HG03558 (cell line): ENCODE measurements around the gene SAMD14.

Experiments
- ATAC-seq: cut with Tn5 transposase; IDR thresholded peaks from one replicate; pipeline ENCODE4 v1.9.1; 2021; ENCODE audit warnings: moderate number of reproducible peaks; ENCODE audit not compliant: unreplicated experiment; ENCODE audit errors: extremely low read depth

Gene SAMD14

DNA sequence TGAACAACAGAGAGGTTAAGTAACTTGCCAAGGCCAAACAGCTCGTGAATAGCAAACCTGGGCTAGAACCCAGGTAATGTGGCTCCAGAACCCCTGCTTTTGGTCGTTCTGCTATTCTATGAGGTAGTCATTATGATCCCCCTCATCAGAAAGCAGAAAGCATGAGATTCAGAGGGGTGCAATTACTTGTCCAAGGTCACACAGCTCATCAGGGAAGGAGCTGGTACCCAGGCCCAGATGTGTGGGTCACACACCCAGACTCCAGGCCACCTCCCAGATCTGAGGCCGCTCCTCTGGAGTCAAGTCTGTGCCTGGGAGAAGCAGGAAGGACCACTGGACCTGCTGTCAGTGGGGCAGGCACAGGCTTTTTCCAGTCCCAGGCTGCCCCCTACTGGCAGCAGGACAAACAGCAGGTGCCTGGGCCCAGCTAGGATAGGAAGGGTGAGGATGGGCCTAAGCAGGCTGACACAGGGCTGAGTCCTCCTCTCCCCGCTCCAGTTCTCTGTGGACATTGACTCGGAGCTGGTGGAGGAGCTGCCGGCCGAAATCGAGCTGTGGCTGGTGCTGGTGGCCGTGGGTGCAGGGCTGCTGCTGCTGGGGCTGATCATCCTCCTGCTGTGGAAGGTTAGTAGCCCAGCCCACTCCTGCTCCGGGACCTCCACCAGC, 42.6 kb downstream of the SAMD14 start:
- no peak for ATAC-seq

DNA sequence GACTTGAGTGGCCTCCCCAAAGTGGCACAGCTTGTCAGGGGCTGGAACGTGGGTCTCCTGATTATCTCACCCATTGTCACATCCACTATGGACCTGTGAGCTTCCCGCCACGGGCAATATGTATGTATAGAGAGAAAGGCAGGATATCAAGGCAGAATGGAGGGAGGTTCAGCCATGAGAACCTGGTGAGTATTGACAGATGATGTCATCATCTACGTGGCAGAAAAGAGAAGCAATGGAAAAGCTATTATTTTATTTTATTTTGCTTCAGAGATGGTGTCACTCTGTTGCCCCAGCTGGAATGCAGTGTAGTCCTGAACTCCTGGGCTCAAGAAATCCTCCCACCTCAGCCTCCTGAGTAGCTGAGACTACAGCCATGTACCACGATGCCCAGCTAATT, 48.2 kb downstream of the SAMD14 start:
- ATAC-seq, result no peak

DNA sequence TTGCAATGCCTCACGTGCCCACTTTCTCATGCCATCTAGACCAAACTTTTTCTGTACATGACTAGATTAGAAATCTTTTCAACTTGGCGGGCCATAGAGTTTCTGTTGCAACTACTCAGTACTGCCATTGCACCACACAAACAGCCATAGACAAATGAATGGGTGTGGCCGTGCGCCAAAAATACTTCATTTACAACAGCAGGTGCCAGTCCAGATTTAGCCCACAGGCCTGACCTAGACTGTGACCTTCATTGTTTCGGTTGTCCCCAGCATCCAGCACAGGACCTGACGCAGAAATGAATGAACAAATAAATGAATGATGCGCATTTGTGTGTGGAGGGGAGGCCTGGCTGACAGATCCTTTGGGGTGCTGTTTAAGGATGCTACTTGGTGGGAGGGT, 49.1 kb downstream of the SAMD14 start:
- no peak for ATAC-seq

DNA sequence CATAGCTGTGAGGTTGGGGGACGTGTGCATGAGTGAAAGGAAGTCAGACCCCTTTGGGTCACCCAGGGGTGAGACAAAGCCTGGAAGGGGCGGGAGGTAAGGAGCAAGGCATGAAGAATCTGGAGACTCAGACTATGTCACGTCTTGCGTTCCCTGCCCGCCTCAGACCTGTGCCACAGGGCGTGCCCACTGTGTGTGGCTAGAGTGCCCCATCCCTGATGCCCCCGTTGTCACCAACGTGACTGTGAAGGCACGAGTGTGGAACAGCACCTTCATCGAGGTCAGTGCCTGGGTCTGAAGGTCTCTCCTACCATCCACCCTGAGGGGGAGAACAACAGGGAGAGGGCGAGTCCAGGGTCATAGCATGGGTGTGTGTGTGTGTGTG, 49.9 kb downstream of the SAMD14 start:
- ATAC-seq, result no peak

DNA sequence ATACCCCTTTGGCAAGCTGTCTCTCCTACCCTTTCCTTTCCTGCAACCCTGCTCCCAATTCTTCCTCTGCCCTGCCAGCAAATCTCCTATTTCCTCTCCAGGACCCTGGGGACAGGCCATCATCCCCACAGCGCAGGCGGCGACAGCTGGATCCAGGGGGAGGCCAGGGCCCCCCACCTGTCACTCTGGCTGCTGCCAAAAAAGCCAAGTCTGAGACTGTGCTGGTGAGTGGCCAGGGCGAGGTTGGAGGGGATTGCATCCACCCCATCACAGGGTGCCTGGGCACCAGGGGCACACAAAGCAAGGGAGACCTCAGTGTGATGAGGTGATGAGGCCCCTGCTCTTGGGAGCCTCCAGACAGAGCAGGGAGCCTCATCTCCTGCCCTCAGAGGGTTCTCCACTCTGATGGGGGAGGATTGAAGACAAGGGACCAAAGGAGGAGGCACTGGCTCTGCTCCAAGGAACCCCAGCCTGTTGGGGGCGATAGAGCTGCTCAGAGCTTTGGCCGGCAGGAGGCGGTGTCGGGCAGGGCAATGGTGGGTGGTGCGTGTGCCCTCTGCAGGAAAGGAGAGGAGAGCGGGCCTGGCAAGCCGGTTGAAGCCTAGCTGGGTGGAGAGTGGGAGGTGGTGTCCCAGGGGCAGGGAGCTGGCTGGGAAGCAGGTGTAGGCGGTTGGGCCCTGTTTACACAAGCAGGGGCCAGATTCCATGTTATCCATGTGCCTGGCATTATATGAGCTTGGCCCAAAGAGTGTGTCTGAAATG, 50.4 kb downstream of the SAMD14 start:
- no peak for ATAC-seq

DNA sequence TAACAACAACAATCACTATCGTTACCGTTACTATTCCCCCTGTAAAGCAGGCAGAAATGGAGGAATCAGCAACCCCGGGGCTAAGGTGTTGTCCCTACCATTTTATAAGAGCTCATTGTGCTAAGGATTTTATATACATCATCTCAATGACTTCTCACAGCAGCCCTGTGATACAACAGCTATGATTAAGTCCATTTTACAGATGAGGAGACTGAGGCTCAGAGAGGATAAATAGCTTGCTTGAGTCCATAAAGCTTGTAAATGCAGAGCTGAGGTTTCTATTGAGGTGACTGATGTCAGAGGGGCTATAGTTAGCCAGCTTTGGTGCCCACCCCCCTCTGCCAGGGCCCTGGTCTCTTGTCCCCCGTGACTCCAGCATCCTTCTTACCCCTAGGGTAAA, 51.5 kb downstream of the SAMD14 start:
- ATAC-seq, result no peak

DNA sequence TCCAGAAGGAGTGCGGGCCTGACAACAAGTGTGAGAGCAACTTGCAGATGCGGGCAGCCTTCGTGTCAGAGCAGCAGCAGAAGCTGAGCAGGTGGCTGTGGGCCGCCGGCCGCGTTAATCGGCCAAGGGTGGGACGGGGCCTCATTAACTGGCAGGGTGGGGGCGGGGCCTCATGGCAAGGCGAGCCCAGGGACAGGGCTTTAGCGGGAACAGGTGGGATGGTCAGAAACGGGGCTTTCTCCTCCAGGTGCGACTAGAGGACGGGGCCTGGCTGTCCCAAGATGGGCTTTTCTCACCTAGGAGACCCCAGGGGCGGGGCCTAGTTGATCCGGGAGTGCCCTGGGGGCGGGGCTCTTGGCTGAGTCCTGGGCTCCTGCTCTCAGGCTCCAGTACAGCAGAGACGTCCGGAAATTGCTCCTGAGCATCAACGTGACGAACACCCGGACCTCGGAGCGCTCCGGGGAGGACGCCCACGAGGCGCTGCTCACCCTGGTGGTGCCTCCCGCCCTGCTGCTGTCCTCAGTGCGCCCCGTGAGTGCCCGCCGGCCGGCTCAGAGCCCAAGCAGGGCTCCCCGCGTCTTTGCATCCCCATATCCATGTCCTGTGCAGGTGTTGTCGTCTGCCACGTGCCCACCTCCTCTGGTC, 53.2 kb downstream of the SAMD14 start:
- ATAC-seq, result no peak

DNA sequence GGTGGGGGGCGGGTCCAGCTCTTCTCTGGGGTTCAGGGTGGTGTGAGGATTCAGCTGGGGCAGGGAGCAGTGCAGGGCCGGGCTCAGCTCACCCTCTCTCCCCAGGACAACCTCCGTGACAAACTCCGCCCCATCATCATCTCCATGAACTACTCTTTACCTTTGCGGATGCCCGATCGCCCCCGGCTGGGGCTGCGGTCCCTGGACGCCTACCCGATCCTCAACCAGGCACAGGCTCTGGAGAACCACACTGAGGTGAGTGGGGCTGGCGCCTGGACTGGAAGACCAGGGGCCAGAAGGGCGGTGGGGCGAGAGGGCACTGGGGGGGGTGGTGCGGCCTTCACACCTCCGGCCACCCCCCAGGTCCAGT, 53.8 kb downstream of the SAMD14 start:
- ATAC-seq, result no peak

DNA sequence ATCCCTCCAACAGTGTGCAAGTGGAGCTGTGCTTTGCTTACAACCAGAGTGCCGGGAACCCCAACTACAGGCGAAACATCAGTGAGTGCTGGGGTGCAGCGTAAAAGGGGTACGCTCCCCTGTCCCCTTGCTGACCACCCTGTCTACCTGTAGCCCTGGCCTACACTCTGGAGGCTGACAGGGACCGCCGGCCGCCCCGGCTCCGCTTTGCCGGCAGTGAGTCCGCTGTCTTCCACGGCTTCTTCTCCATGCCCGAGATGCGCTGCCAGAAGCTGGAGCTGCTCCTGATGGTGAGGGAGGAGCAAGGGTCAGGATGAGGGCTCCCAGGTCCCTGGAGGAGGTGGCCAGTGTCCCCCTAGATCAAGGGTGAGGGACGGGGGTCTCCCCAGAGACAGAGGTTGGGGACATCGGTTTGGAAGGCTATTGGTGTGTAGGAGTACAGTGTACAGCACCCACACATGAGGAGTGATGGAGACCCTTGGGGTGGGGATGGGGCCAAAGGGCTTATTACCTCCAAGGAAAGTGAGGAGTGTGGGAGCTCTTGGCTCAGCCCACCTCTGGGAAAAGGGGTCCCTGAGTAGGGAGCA, 54.4 kb downstream of the SAMD14 start:
- ATAC-seq, result no peak

DNA sequence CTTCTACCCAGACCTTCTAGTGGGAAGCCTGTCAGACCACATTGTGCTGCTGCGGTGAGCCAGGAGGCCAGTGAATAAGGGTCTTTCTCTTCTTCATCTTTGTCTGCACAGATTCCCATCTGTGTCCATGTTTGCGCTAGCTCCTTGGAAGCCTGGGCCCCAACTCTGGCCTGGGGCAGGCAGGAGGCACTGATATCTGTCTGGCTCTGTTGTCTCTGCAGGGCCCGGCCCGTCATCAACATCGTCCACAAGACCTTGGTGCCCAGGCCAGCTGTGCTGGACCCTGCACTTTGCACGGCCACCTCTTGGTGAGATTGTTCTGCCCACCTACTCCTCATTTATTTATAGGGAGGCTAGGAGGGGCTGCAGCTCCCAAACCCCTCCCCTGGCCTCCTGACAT, 55.7 kb downstream of the SAMD14 start:
- no peak for ATAC-seq

DNA sequence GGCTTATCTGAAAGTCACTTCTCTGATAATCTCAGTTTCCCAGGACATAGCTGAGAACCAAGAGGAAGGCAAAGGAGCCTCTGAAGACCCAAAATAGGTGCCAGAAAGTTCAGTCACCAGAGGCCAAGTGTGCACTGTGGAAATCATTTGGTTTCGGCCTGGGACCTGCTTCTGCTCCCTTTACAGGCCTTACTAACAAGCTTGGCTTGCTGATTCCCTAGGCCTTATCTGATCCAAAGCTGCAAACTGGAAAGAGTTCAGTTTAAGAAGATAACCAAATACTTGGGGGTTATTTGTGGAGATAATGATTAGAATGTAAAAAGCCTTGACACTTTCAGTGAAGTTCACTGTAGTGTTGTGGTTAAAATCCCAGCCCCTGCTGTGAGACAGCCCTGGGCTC, 57.0 kb downstream of the SAMD14 start:
- ATAC-seq, result no peak

DNA sequence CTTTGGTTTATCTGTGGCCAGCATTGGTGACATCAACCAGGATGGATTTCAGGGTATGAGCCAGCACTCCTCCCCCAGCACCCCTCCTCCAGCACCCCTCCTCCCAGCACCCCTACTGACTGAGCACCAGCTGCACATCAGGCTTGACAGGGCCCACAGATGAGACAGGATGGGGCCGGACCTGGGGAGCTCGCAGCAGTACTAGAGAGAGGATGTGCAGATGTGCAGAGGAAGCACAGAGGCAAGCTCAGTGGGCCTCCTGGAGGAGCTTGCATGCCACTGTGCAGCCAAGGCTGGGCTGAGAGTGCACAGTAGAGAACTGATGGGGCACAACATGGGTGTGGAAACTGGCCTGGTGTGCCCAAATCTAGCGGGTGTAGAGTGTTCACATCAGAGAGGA, 57.8 kb downstream of the SAMD14 start:
- no peak for ATAC-seq

DNA sequence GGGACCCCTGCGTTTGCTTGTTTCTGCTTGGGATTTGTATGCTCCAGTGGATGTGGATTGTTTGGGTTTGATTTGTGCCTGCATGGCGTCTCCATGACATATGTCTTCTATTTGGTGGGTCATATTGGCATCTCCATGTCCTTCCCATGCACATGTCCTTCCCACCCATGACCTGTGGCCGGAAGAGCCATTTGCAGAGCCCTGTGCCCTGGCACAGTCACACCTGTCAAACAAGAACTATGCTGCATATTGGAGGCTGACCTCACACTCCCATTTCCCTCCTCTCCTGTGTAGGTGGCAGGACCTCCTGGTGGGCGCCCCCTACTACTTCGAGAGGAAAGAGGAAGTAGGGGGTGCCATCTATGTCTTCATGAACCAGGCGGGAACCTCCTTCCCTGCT, 58.3 kb downstream of the SAMD14 start:
- no peak for ATAC-seq

DNA sequence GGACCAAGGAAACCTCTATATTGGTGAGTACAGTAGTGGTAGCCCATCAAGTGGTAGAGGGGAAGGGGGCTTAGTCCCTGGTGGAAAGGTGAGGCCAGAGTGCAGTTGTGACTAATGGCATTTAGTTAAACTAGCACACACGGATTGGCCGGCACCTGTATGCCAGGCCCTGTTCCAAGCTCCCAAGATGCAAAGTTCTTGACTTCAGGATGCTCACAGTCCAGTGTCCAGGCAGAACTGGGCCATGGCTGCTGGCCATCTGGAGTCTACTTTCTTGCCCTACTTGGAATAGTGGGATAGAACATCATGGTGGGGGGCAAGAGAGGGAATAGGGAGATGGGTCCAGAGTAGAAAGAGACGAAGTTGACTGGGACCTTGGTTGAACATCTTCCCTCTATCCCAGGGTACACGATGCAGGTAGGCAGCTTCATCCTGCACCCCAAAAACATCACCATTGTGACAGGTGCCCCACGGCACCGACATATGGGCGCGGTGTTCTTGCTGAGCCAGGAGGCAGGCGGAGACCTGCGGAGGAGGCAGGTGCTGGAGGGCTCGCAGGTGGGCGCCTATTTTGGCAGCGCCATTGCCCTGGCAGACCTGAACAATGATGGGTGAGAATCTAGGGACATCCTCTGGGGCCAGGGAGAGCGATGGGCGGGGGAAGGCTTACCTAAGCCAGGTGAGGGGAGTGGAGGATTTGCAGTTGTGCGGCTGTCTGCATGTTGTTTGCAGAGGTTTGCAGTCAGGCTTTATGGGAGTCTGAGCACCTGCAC, 58.9 kb downstream of the SAMD14 start:
- no peak for ATAC-seq

DNA sequence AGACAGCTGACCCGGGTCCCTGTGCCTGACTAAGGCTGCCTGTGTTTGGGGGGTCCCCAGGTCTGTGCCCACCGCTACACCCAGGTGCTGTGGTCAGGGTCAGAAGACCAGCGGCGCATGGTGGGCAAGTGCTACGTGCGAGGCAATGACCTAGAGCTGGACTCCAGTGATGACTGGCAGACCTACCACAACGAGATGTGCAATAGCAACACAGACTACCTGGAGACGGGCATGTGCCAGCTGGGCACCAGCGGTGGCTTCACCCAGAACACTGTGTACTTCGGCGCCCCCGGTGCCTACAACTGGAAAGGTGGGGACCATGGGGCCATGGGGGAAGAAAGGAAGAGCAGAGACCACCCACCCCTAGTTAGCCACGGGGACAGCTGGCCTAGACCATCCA, 62.0 kb downstream of the SAMD14 start:
- ATAC-seq, result no peak

DNA sequence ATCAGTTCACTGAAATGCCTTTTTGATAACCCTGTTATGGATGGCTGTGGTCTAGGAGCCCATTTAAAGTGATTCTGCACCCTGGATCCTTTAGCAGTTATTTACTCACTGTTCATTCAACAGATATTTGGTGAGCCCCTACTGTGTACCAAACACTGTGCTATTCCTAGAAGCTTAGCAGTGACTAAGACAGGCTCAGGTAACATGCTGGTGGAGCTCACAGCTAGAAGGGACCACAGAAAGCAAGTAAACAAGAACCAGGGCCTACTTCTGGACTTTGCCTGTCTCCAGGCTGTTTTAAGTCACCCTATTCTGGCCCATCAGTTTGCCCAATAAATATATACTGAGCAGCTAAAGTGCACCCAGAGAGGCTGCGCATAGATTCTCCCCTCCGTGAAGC, 63.0 kb downstream of the SAMD14 start:
- no peak for ATAC-seq

DNA sequence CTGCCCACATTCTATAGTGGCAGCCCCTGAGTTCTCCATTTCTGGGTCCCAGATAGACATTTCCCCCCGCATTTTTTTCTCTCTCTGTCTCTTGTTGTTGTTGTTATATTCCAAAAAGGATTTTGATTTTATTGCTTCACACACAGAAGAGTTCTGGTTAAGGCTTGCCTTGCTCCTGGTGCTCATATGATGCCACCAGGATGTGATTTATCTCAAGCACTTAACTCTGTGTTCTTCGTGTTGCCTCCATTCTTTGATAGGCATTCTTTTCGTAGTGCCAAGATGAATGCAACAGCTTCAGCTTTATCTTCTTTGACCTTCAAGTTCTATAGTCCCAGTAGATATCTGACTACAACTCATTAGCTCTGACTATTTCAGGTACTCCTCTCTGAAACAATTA, 64.9 kb downstream of the SAMD14 start:
- ATAC-seq, result no peak

DNA sequence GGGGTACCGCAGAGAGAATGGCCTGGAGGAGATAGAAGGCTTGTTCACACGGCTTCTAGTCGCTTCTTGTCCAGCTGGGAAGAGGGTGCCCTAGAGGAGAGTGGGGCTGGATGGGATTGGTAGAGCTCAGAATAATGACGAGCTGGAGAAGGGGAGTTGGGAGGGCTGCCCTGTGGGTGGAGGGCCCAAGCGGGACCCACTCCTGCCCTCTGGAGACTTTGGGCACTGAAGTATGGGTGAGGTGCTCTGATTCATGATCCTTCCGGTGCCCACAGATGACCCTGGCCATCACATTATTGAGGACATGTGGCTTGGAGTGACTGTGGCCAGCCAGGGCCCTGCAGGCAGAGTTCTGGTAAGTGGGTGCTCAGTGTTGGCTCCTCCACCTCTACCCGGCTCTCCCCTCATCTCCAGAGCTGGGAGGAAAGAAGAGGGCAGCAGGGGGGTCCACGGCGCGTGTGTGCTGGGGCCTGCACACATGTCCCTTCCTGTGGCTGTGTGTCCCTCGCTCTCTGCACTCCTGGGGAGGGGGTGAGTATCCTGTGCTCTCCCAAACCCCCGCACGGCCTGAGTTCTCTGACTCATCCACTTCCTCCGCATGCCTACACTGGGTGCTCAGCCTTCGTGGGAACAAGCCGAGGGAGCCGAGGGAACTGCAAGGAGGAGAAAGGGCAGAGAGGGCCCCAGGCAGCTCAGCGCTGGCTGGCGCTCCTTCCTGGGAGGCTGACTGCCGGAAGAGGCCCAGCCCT, 65.5 kb downstream of the SAMD14 start:
- ATAC-seq, result no peak

DNA sequence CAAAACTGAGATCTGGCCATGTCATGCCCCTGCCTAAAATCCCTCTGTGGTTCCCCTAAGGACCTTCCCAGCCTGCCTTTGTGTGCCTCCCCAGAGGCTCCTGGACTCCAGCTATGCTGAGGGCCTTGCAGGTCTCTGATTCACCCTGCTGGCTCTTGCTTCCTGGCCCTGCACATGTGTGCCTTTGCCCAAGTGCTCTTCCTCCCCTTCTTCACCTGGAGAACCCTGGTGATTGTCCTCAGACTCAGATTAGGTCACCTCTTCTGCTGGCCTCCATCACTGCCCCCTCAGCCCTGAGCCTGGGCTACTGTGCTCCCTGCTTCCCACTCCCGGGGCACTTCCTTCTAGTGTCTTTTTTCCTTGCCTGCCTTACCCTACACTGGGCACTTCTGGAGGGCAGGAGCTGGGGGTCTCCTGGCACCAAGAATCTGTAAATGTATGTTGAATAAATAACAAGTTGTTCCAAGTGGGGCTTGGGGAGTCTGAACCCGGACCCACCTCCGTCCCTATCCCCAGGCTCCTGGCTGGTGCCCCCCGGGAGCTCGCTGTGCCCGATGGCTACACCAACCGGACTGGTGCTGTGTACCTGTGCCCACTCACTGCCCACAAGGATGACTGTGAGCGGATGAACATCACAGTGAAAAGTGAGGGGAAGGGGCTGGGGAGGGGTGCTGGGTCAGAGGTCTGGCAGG, 66.3 kb downstream of the SAMD14 start:
- no peak for ATAC-seq
